Chondrocyte (in vitro differentiated cells): ENCODE measurements around the gene KDM4E. TPM values are rescaled to one million over a fixed set of nuclear protein-coding genes. Genes with fewer than 3 reads are reported as not detected.
"Not testable (repeated sequence)": the region's sequence is repeated elsewhere in the genome, so short reads cannot be mapped to it uniquely, and the experiment has no call there.

Experiments
- DNase-seq: peaks from one replicate; pipeline ENCODE4 v3.0.0; 2021; ENCODE audit warnings: mixed read lengths, low spot score
- H3K27ac Mint-ChIP-seq: one replicate; pipeline ENCODE4 v1.8.0; 2021; ENCODE audit warnings: mild to moderate bottlenecking, moderate library complexity, mixed read lengths; ENCODE audit not compliant: unreplicated experiment
- H3K27me3 Mint-ChIP-seq: 2 replicates; pipeline ENCODE4 v1.8.0; 2021; ENCODE audit warnings: low read depth, mixed read lengths
- H3K36me3 Mint-ChIP-seq: 2 replicates; pipeline ENCODE4 v1.8.0; 2021; ENCODE audit warnings: low read depth, mixed read lengths
- H3K4me1 Mint-ChIP-seq: 2 replicates; pipeline ENCODE4 v1.8.0; 2021; ENCODE audit warnings: low read depth, mild to moderate bottlenecking, mixed read lengths
- H3K4me3 Mint-ChIP-seq: one replicate; pipeline ENCODE4 v1.8.0; 2021; ENCODE audit warnings: mild to moderate bottlenecking, moderate library complexity, mixed read lengths; ENCODE audit not compliant: unreplicated experiment
- H3K9me3 Mint-ChIP-seq: 2 replicates; pipeline ENCODE4 v1.8.0; 2021; ENCODE audit warnings: low read depth, mixed read lengths
- total RNA-seq: library from RNA; stranded (reverse); gene quantifications from 3 replicates; pipeline ENCODE4 v1.2.1, GENCODE V29; 2021
- TF ChIP-seq, protein P1 (sequence below): fragments of 200-600 bp; sonication (generic); IDR thresholded peaks from 2 replicates; pipeline ENCODE4 v1.5.0; 2021; ENCODE audit warnings: antibody characterized with exemption, mild to moderate bottlenecking, moderate library complexity

KDM4E gene
- total RNA-seq, 1 donor from 2014 or later: not detected

DNA sequence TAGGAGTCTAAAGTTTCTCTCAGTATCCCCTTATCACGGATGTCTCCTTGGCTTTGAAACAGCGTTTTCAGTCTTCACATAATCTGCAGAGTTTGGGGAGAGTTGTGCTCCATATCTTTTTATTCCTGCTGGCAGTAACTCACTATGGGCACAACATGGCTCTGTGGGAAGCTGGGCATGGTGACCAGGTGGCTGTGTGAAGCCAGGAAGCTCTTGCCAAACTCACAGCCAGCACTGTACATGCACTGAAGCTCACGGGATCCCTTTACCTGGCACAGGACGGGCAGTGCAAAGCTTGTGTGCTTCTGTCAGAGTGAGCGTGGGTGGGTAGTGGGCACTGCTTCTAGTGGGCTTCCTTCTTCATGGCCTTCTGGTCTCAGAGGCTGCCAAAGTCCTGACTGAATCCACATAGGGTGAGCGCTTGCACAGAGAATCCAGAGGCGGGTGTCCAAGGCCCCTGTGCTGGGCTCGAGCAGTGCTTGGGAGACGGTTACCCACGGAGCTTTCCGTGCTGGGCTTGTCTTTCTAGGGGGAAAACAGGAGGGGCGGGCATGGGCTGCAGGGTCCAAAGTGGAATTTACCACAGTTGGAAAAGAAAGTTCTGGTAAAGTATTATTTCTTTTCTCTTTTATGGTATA lies 10.8 kb upstream of the KDM4E start:
- H3K4me3 Mint-ChIP-seq: no peak overlapping the region
- H3K27ac Mint-ChIP-seq: no peak overlapping the region
- H3K9me3 Mint-ChIP-seq: no peaks in the 10 kb centered on the region
- peaks cover 5% of the 10 kb centered on the region for H3K27me3 Mint-ChIP-seq
- no peak for DNase-seq
- no peaks in the 10 kb centered on the region for H3K4me1 Mint-ChIP-seq
- TF ChIP-seq, protein P1, sequence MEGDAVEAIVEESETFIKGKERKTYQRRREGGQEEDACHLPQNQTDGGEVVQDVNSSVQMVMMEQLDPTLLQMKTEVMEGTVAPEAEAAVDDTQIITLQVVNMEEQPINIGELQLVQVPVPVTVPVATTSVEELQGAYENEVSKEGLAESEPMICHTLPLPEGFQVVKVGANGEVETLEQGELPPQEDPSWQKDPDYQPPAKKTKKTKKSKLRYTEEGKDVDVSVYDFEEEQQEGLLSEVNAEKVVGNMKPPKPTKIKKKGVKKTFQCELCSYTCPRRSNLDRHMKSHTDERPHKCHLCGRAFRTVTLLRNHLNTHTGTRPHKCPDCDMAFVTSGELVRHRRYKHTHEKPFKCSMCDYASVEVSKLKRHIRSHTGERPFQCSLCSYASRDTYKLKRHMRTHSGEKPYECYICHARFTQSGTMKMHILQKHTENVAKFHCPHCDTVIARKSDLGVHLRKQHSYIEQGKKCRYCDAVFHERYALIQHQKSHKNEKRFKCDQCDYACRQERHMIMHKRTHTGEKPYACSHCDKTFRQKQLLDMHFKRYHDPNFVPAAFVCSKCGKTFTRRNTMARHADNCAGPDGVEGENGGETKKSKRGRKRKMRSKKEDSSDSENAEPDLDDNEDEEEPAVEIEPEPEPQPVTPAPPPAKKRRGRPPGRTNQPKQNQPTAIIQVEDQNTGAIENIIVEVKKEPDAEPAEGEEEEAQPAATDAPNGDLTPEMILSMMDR: no peak
- no peaks in the 10 kb centered on the region for H3K36me3 Mint-ChIP-seq

- H3K36me3 Mint-ChIP-seq: no peaks in the 10 kb centered on the region
- no peaks in the 10 kb centered on the region for H3K27me3 Mint-ChIP-seq
- no peak overlapping the region for H3K4me3 Mint-ChIP-seq
- no peaks in the 10 kb centered on the region for H3K4me1 Mint-ChIP-seq
- H3K9me3 Mint-ChIP-seq: no peaks in the 10 kb centered on the region
- H3K27ac Mint-ChIP-seq: no peak overlapping the region
- no peak for DNase-seq
- TF ChIP-seq, protein P1: no peak
Observed at GRCh38 chr11:95016139-95016538, 8.9 kb upstream of the KDM4E start.

- not testable (repeated sequence) for DNase-seq, H3K4me3 Mint-ChIP-seq, H3K27me3 Mint-ChIP-seq, H3K27ac Mint-ChIP-seq, H3K36me3 Mint-ChIP-seq, H3K9me3 Mint-ChIP-seq, H3K4me1 Mint-ChIP-seq
Observed at GRCh38 chr11:95021468-95021867, 3.6 kb upstream of the KDM4E start.

- not testable (repeated sequence) for H3K27ac Mint-ChIP-seq, H3K4me3 Mint-ChIP-seq, H3K4me1 Mint-ChIP-seq, H3K36me3 Mint-ChIP-seq, DNase-seq, H3K27me3 Mint-ChIP-seq, H3K9me3 Mint-ChIP-seq
Observed at GRCh38 chr11:95025594-95025993, 536 bp downstream of the KDM4E start.

GRCh38 chr11:95028357-95028756 lies 3.3 kb downstream of the KDM4E start:
- no peak overlapping the region for H3K27ac Mint-ChIP-seq
- TF ChIP-seq, protein P1: no peak
- H3K4me3 Mint-ChIP-seq: no peak overlapping the region
- no peaks in the 10 kb centered on the region for H3K4me1 Mint-ChIP-seq
- H3K27me3 Mint-ChIP-seq: no peaks in the 10 kb centered on the region
- peaks cover 3% of the 10 kb centered on the region for H3K9me3 Mint-ChIP-seq
- DNase-seq: no peak
- no peaks in the 10 kb centered on the region for H3K36me3 Mint-ChIP-seq

GRCh38 chr11:95033051-95033450 lies 8.0 kb downstream of the KDM4E start:
- Mint-ChIP-seq H3K4me1 (no peaks in the 10 kb centered on the region), H3K27ac (no peak overlapping the region), H3K36me3 (no peaks in the 10 kb centered on the region), H3K9me3 (peaks cover 3% of the 10 kb centered on the region), H3K4me3 (no peak overlapping the region), H3K27me3 (no peaks in the 10 kb centered on the region)
- TF ChIP-seq, protein P1: no peak
- no peak for DNase-seq
